K562 (cell line): ENCODE results near the gene LASP1NB.

ENCODE experiments used
- ARID2 ChIP-seq: fragments of 450-650 bp; IDR thresholded peaks from 2 replicates; pipeline ENCODE4 v1.6.1; 2017; ENCODE audit warnings: antibody characterized with exemption, mild to moderate bottlenecking
- ASH1L ChIP-seq: fragments of 450-650 bp; IDR thresholded peaks from 2 replicates; pipeline ENCODE4 v1.6.1; 2018; ENCODE audit warnings: borderline replicate concordance, mild to moderate bottlenecking, low read depth; ENCODE audit not compliant: partially characterized antibody
- BHLHE40 ChIP-seq: IDR thresholded peaks from 2 replicates; pipeline ENCODE4 v1.6.1; 2011; ENCODE audit warnings: low read length, improper control_type of control experiment
- EGR1 ChIP-seq: fragments of 450-650 bp; conservative IDR thresholded peaks from 2 replicates; pipeline ENCODE4 v1.6.1; 2017; ENCODE audit warnings: mild to moderate bottlenecking
- ERF ChIP-seq: fragments of 450-650 bp; formaldehyde crosslinking; IDR thresholded peaks from 2 replicates; pipeline ENCODE4 v1.4.0; 2020; ENCODE audit warnings: mild to moderate bottlenecking, mixed read lengths
- ETV5 ChIP-seq: sonication (generic); formaldehyde crosslinking; IDR thresholded peaks from 2 replicates; pipeline ENCODE4 v1.4.0; 2020; ENCODE audit warnings: low read depth, mild to moderate bottlenecking, missing genetic modification reagents
- FOXA1 ChIP-seq: fragments of 450-650 bp; IDR thresholded peaks from 2 replicates; pipeline ENCODE4 v1.6.1; 2016; ENCODE audit warnings: mild to moderate bottlenecking, borderline replicate concordance
- HDGF ChIP-seq: fragments of 450-650 bp; IDR thresholded peaks from 2 replicates; pipeline ENCODE4 v1.6.1; 2016
- HNRNPLL ChIP-seq: fragments of 200-400 bp; formaldehyde crosslinking; IDR thresholded peaks from 2 replicates; pipeline ENCODE4 v1.6.1; 2017; ENCODE audit warnings: low read length, low read depth, mild to moderate bottlenecking; ENCODE audit not compliant: poor library complexity, severe bottlenecking
- HNRNPUL1 ChIP-seq: fragments of 200-400 bp; formaldehyde crosslinking; IDR thresholded peaks from 2 replicates; pipeline ENCODE4 v1.6.1; 2017; ENCODE audit warnings: low read length
- MAFK ChIP-seq: IDR thresholded peaks from 2 replicates; pipeline ENCODE4 v1.6.1; 2011; ENCODE audit warnings: low read length, improper control_type of control experiment
- MAZ ChIP-seq, 2 experiments: fragments of 450-650 bp in 1 of 2; sonication (generic) in 1 of 2; formaldehyde crosslinking; IDR thresholded peaks in 1 of 2; conservative IDR thresholded peaks in 1 of 2; 2 replicates each; pipeline versions ENCODE4 v1.4.0 to v1.5.0; 2020; ENCODE audit warnings: mild to moderate bottlenecking in 1 of 2, missing genetic modification reagents in 1 of 2
- NCOA2 ChIP-seq, 2 experiments: fragments of 450-650 bp; IDR thresholded peaks; 2 replicates each; pipeline ENCODE4 v1.6.1; 2018; ENCODE audit warnings: mild to moderate bottlenecking in 2 of 2, moderate library complexity in 1 of 2; ENCODE audit not compliant: partially characterized antibody in 2 of 2
- NFATC3 ChIP-seq: fragments of 450-650 bp; IDR thresholded peaks from 2 replicates; pipeline ENCODE4 v1.6.1; 2017; ENCODE audit warnings: mild to moderate bottlenecking
- NKRF ChIP-seq: fragments of 450-650 bp; IDR thresholded peaks from 2 replicates; pipeline ENCODE4 v1.6.1; 2016; ENCODE audit warnings: borderline replicate concordance
- PREB ChIP-seq: sonication (generic); formaldehyde crosslinking; IDR thresholded peaks from 2 replicates; pipeline ENCODE4 v1.8.1; 2023; ENCODE audit warnings: mild to moderate bottlenecking, missing genetic modification reagents
- RNF219 ChIP-seq: fragments of 250-450 bp; sonication (Bioruptor Pico); IDR thresholded peaks from 2 replicates; pipeline ENCODE4 v1.5.0; 2022; ENCODE audit warnings: mild to moderate bottlenecking
- SMARCE1 ChIP-seq: fragments of 450-650 bp; IDR thresholded peaks from 2 replicates; pipeline ENCODE4 v1.7.1; 2016; ENCODE audit warnings: mild to moderate bottlenecking
- YY1 ChIP-seq, 3 experiments: IDR thresholded peaks; 2 replicates each; pipeline ENCODE4 v1.6.1; 2011; ENCODE audit warnings: low read length in 2 of 3, mild to moderate bottlenecking in 2 of 3, moderate library complexity in 2 of 3, borderline replicate concordance in 1 of 3, control low read depth in 1 of 3, low read depth in 1 of 3; ENCODE audit not compliant: insufficient read depth in 3 of 3, insufficient replicate concordance in 2 of 3, control insufficient read depth in 1 of 3, insufficient read length in 1 of 3; ENCODE audit errors: extremely low read depth in 1 of 3
- ZKSCAN8 ChIP-seq: fragments of 200-800 bp; sonication (Bioruptor generic); IDR thresholded peaks from 2 replicates; pipeline ENCODE4 v1.6.1; 2016; ENCODE audit warnings: missing genetic modification characterization, missing compliant biosample characterization
- ZNF3 ChIP-seq: fragments of 250-450 bp; sonication (Bioruptor Pico); IDR thresholded peaks from 2 replicates; pipeline ENCODE4 v1.5.0; 2021; ENCODE audit warnings: mild to moderate bottlenecking, moderate library complexity
- ZNF311 ChIP-seq: fragments of 250-450 bp; sonication (Bioruptor Pico); IDR thresholded peaks from 2 replicates; pipeline ENCODE4 v1.4.0; 2020; ENCODE audit warnings: mild to moderate bottlenecking, moderate library complexity
- ZNF347 ChIP-seq: fragments of 450-650 bp; formaldehyde crosslinking; IDR thresholded peaks from 2 replicates; pipeline ENCODE4 v1.4.0; 2020; ENCODE audit warnings: low read depth, mild to moderate bottlenecking, moderate library complexity
- ZNF644 ChIP-seq: fragments of 200-800 bp; sonication (Bioruptor generic); IDR thresholded peaks from 2 replicates; pipeline ENCODE4 v1.6.1; 2016; ENCODE audit warnings: low read depth, missing genetic modification characterization, missing compliant biosample characterization
- ZNF707 ChIP-seq: fragments of 250-450 bp; sonication (Bioruptor Pico); conservative IDR thresholded peaks from 2 replicates; pipeline ENCODE4 v1.8.0; 2022; ENCODE audit warnings: inconsistent platforms, mild to moderate bottlenecking, moderate library complexity
- ZNF75A ChIP-seq: fragments of 450-650 bp; formaldehyde crosslinking; IDR thresholded peaks from 2 replicates; pipeline ENCODE4 v1.4.0; 2020; ENCODE audit warnings: mild to moderate bottlenecking

LASP1NB gene

GRCh38 chr17:38881600-38882191 is 43.7 kb upstream of the LASP1NB start (continued):
- no peak for TF ChIP-seq HDGF
- no peak for TF ChIP-seq ZNF707 (CRISPR knock-in tag)
- no peak for TF ChIP-seq NFATC3
- no peak for TF ChIP-seq FOXA1
- TF ChIP-seq MAZ (CRISPR knock-in tag; conservative IDR thresholded peaks at IDR 0.05 in 1 of 2, IDR thresholded peaks at IDR 0.05 in 1 of 2) = no peak
- TF ChIP-seq ARID2 = no peak
- TF ChIP-seq NKRF = no peak
- peak; percentile 80 for TF ChIP-seq BHLHE40
- TF ChIP-seq ZNF347 = no peak
- no peak for TF ChIP-seq ZNF3 (CRISPR knock-in tag)
- TF ChIP-seq YY1 (IDR thresholded peaks at IDR 0.05; ENCODE audit: borderline replicate concordance in 1 of 3, control insufficient read depth in 1 of 3, extremely low read depth in 1 of 3, insufficient read depth in 3 of 3, insufficient read length in 1 of 3, insufficient replicate concordance in 2 of 3, low read depth in 1 of 3, low read length in 2 of 3) = no peak
- TF ChIP-seq NCOA2 (IDR thresholded peaks at IDR 0.05; ENCODE audit: partially characterized antibody in 2 of 2) = no peak
- TF ChIP-seq ASH1L = no peak
- peak; percentile 70 for TF ChIP-seq EGR1
- no peak for TF ChIP-seq SMARCE1
- TF ChIP-seq HNRNPUL1 = no peak
- no peak for TF ChIP-seq MAFK
- no peak for TF ChIP-seq ZNF75A (CRISPR knock-in tag)
- TF ChIP-seq ZKSCAN8 (CRISPR knock-in tag) = no peak
- TF ChIP-seq ZNF644 (tag) = no peak
- TF ChIP-seq ZNF311 (CRISPR knock-in tag) = no peak
- TF ChIP-seq ERF (CRISPR knock-in tag) = no peak
- TF ChIP-seq RNF219 (CRISPR knock-in tag) = no peak
- no peak for TF ChIP-seq ETV5 (CRISPR knock-in tag)
- no peak for TF ChIP-seq HNRNPLL
- no peak for TF ChIP-seq PREB (CRISPR knock-in tag)
